SH-SY5Y (cell line): ENCODE measurements around the gene CDH11.

Experiments
- GATA2 ChIP-seq: IDR thresholded peaks from 2 replicates; pipeline ENCODE4 v1.6.1; 2011; ENCODE audit warnings: mild to moderate bottlenecking, low read depth, low read length
- GATA3 ChIP-seq: IDR thresholded peaks from 2 replicates; pipeline ENCODE4 v1.6.1; 2011; ENCODE audit warnings: low read depth, mild to moderate bottlenecking, low read length, moderate library complexity

DNA sequence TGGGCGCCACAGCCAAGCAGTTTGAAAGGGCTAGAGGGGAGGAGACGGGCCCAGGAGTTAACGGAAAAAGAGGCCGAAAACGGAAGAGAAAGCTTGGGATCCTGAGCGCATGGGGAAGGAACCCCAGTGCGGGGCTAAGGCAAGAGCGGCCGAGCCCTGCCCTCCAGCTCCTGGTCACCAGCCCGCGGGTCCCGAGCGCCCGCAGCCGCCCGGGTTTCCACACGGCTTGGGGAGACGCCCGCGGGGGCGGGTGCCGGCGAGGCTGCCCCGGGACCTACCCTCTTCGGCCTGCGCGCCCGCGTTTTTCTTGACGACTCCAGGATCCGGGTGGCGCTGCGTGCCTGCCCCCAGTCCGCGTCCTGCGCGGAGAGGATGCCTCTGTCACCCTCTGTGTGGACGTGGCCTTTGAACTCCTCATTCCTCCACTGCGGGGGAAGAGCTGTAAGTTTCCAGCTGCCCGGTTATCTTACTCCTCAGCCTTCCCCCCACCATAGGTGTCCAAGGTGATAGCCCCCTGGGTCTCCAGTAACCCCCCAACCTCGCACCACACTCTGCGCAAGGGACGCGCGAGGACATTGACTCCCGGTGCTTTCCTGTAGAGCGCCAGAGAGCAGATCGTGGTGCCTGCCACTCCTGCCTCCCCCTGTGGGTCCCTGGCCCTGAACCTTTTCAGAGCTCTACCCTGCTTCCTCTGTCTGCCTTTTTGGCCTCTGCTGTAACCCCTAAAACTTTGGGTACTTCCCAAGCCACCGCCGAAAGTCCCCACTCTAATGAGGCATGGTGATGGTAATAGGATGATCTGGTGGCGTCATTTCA, 1.7 kb upstream of the CDH11 start:
- TF ChIP-seq GATA2 (no peak), GATA3 (no peak)
